ENCODE results near the gene NEU4.

- no peak for TF ChIP-seq CTCF (IDR thresholded peaks at IDR 0.05)
- no peak for TF ChIP-seq POLR2A (IDR thresholded peaks at IDR 0.05)
These were observed 9.4 kb downstream of the NEU4 start for GRCh38 chr2:241818229-241818942.

Measured in heart left ventricle (tissue), 13 donors.